ENCODE results near the gene TLR5. TPM values are rescaled to one million over a fixed set of nuclear protein-coding genes. Genes with fewer than 3 reads are reported as not detected.
A peak's percentile ranks its signal among the peaks of the same experiment; 100 is the strongest.

The TLR5 gene
- polyA plus RNA-seq, 4 donors, result 1.8 TPM; not detected in 2

DNA sequence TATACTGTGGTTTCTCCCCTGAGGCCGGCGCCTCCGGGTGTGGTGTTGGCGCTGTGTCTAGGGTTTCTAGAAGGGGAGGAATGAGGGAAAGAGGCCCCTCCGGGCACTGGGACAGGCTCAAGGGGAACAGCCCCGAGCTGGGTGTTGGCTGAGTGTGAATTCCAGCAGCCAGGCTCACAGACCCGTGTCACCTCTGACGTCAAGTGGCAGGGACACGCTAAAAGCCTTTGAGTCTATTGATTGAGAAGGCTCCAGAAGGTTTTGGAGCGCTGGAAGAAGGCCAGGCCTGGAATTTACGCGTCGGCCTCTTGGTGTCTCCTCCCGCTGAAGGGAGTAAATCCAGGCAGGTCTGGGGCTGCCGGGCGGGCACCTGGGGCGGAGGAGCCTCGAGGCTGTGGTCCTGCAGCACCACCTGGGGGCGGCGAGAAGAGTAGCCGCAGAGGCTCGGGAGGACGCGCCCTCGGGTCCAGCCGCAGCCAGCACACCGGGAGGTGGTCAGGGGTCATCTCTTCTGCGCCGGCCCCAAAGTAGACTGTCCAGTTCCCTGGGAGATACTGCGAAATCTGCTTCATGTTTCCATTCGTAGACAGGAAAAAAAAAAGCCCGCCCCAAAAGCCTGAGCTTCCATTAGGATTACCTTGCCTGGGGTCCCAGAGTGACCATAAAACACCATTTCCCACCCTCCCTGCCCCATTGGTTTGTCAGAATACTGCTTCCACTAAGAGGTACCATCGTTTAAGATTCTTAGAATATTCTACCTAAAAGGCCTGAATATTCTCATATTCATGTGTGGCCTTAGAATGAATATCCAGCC, 61.7 kb downstream of the TLR5 start:
- DNase-seq (peak; percentile 91 to 93), FAIRE-seq (no peak)
- Histone ChIP-seq H3K36me3 (ENCODE audit: control insufficient read depth in 3 of 3, insufficient read depth in 2 of 3, low read depth in 1 of 3, low read length in 3 of 3) (no peaks in the 10 kb centered on the region), H3K27me3 (ENCODE audit: control insufficient read depth in 3 of 3, insufficient read depth in 3 of 3, low read length in 3 of 3) (no peaks in the 10 kb centered on the region), H3K9me3 (ENCODE audit: control insufficient read depth in 2 of 2, insufficient read depth in 1 of 2, low read depth in 1 of 2, low read length in 1 of 2) (no peaks in the 10 kb centered on the region), H3K27ac (ENCODE audit: low read depth in 1 of 3, low read length in 2 of 3) (peak overlapping the region; percentile 13 to 56 (median 34)), H3K4me3 (ENCODE audit: low read depth in 1 of 3, low read length in 3 of 3) (peak overlapping the region in 2 of 3 donors; percentile 5 to 26), H3K4me1 (ENCODE audit: control insufficient read depth in 3 of 3, insufficient read depth in 2 of 3, low read depth in 1 of 3, low read length in 2 of 3) (peaks cover 0 to 9% (median 0%) of the 10 kb centered on the region in 3 donors)
- WGBS, 3 donors, result 3 to 4% (median 4%) methylated on average over 28 to 33 of the region's 33 CpGs

DNA sequence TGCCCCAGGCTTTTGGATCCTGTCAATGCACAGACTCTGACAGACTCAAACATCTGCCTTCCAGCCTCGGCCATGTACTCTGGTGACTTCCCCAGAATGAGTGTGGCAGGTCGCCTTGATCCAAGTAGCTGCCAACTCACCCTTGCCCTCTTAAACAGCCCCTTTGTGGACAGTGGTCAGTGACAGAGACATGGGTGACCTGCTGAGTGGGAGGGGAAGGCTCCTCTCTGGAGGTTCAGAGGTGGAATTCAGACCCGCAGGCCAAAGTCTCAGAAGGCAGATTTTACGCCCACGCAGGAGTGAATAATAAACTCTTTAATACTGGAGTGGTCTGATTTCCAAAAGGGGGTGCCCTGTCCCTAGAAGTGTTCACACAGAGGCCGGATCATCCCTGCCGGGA, 63.5 kb downstream of the TLR5 start:
- Histone ChIP-seq H3K27me3 (ENCODE audit: control insufficient read depth in 3 of 3, insufficient read depth in 3 of 3, low read length in 3 of 3) (peaks cover 0 to under 1% (median 0%) of the 10 kb centered on the region in 3 donors), H3K4me3 (ENCODE audit: low read depth in 1 of 3, low read length in 3 of 3) (no peak overlapping the region), H3K9me3 (ENCODE audit: control insufficient read depth in 2 of 2, insufficient read depth in 1 of 2, low read depth in 1 of 2, low read length in 1 of 2) (no peaks in the 10 kb centered on the region), H3K27ac (ENCODE audit: low read depth in 1 of 3, low read length in 2 of 3) (no peak overlapping the region), H3K4me1 (ENCODE audit: control insufficient read depth in 3 of 3, insufficient read depth in 2 of 3, low read depth in 1 of 3, low read length in 2 of 3) (peaks cover 0 to 4% (median 0%) of the 10 kb centered on the region in 3 donors), H3K36me3 (ENCODE audit: control insufficient read depth in 3 of 3, insufficient read depth in 2 of 3, low read depth in 1 of 3, low read length in 3 of 3) (no peaks in the 10 kb centered on the region)
- FAIRE-seq (no peak), DNase-seq (no peak)
- 84 to 89% (median 86%) methylated on average over 7 of the region's 7 CpGs for WGBS, 3 donors

DNA sequence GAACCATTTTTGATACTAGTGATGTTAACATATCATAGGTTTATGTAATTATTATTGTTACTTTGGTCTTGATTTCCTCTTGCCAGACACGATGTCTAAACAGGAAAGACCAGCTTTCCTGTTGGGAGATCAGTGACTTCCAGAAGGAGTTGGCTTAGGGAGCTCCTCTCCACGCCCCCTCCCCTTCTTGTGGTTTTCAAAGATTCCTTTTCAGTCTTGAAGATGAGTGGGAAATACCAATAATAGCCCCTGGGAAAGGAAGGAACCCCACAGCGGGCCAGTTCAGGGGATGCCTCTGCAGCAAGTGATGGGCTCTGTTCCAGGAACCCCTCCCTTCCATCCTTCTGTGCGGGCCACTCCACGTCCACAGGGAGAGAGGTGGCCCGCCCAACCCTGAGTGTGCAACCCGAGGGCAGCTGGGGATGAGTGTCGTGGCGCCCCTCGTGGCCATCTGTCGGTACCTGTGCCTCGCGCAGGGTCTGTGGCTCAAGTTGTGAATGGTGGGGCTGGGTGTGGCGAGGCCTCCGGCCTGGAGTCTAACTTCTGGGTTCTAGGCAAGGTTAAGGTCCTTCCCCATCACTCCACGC, 65.7 kb downstream of the TLR5 start:
- DNase-seq, result no peak
- Histone ChIP-seq H3K4me3 (ENCODE audit: low read depth in 1 of 3, low read length in 3 of 3) (no peak overlapping the region), H3K27ac (ENCODE audit: low read depth in 1 of 3, low read length in 2 of 3) (no peak overlapping the region), H3K4me1 (ENCODE audit: control insufficient read depth in 3 of 3, insufficient read depth in 2 of 3, low read depth in 1 of 3, low read length in 2 of 3) (peaks cover 0 to 3% (median 0%) of the 10 kb centered on the region in 3 donors), H3K27me3 (ENCODE audit: control insufficient read depth in 3 of 3, insufficient read depth in 3 of 3, low read length in 3 of 3) (peaks cover 0 to 2% (median 0%) of the 10 kb centered on the region in 3 donors), H3K36me3 (ENCODE audit: control insufficient read depth in 3 of 3, insufficient read depth in 2 of 3, low read depth in 1 of 3, low read length in 3 of 3) (no peaks in the 10 kb centered on the region), H3K9me3 (ENCODE audit: control insufficient read depth in 2 of 2, insufficient read depth in 1 of 2, low read depth in 1 of 2, low read length in 1 of 2) (no peaks in the 10 kb centered on the region)
- 67 to 80% (median 72%) methylated on average over 16 of the region's 16 CpGs for whole genome bisulfite sequencing, 3 donors
- FAIRE-seq, result no peak

DNA sequence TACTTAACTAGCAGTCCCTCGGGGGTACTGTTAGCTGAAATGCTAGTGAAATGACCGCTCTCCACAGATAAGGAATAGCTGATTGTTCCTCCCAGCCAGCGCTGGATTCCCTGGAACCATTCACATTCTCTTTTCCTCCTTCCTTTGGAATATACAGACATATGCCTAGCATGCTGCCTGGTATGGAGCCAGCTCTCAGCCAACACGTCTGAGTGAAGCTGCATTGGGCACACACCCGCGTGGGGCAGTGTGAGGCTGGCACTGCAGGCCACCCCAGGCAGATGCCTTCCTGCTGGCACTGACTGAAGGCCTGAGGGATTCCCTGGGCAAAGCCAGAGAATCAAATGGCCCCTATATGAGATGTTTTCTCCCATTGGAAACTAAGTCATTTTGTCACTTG, 66.7 kb downstream of the TLR5 start:
- H3K4me1 ChIP-seq (ENCODE audit: control insufficient read depth in 3 of 3, insufficient read depth in 2 of 3, low read depth in 1 of 3, low read length in 2 of 3), result peaks cover 0 to 3% (median 0%) of the 10 kb centered on the region in 3 donors
- no peak for DNase-seq
- no peak overlapping the region for H3K27ac ChIP-seq (ENCODE audit: low read depth in 1 of 3, low read length in 2 of 3)
- no peak overlapping the region for H3K4me3 ChIP-seq (ENCODE audit: low read depth in 1 of 3, low read length in 3 of 3)
- no peak for FAIRE-seq
- no peaks in the 10 kb centered on the region for H3K36me3 ChIP-seq (ENCODE audit: control insufficient read depth in 3 of 3, insufficient read depth in 2 of 3, low read depth in 1 of 3, low read length in 3 of 3)
- H3K9me3 ChIP-seq (ENCODE audit: control insufficient read depth in 2 of 2, insufficient read depth in 1 of 2, low read depth in 1 of 2, low read length in 1 of 2), result no peaks in the 10 kb centered on the region
- peaks cover 0 to 2% (median 0%) of the 10 kb centered on the region in 3 donors for H3K27me3 ChIP-seq (ENCODE audit: control insufficient read depth in 3 of 3, insufficient read depth in 3 of 3, low read length in 3 of 3)
- whole genome bisulfite sequencing, 3 donors, result 80% methylated on average over 6 of the region's 6 CpGs

DNA sequence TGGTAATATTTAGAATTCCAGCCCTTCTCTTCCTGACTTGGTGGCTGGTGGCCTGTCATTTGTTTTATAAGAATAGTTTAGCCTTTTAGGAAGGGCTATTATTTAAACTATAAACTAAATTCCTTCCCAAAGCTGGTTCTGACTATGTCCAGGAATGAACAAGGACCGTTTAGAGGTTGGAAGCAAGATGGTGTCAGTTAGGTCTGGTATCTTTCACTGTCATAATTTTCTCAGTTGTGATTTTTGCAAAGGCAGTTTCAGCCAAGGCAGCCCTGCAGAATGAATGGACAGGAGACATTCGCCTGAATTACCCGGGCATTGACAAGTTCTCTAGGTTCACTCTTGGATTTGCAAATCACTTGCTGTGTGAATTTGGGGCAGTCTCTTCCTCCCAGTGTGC, 67.2 kb downstream of the TLR5 start:
- H3K36me3 ChIP-seq (ENCODE audit: control insufficient read depth in 3 of 3, insufficient read depth in 2 of 3, low read depth in 1 of 3, low read length in 3 of 3), result no peaks in the 10 kb centered on the region
- no peak overlapping the region for H3K27ac ChIP-seq (ENCODE audit: low read depth in 1 of 3, low read length in 2 of 3)
- H3K4me1 ChIP-seq (ENCODE audit: control insufficient read depth in 3 of 3, insufficient read depth in 2 of 3, low read depth in 1 of 3, low read length in 2 of 3), result no peaks in the 10 kb centered on the region
- no peak for FAIRE-seq
- no peaks in the 10 kb centered on the region for H3K9me3 ChIP-seq (ENCODE audit: control insufficient read depth in 2 of 2, insufficient read depth in 1 of 2, low read depth in 1 of 2, low read length in 1 of 2)
- WGBS, 3 donors, result 74 to 79% (median 78%) methylated on average over 3 of the region's 3 CpGs
- no peak for DNase-seq
- H3K27me3 ChIP-seq (ENCODE audit: control insufficient read depth in 3 of 3, insufficient read depth in 3 of 3, low read length in 3 of 3), result peaks cover 0 to 2% (median 0%) of the 10 kb centered on the region in 3 donors
- H3K4me3 ChIP-seq (ENCODE audit: low read depth in 1 of 3, low read length in 3 of 3), result no peak overlapping the region

DNA sequence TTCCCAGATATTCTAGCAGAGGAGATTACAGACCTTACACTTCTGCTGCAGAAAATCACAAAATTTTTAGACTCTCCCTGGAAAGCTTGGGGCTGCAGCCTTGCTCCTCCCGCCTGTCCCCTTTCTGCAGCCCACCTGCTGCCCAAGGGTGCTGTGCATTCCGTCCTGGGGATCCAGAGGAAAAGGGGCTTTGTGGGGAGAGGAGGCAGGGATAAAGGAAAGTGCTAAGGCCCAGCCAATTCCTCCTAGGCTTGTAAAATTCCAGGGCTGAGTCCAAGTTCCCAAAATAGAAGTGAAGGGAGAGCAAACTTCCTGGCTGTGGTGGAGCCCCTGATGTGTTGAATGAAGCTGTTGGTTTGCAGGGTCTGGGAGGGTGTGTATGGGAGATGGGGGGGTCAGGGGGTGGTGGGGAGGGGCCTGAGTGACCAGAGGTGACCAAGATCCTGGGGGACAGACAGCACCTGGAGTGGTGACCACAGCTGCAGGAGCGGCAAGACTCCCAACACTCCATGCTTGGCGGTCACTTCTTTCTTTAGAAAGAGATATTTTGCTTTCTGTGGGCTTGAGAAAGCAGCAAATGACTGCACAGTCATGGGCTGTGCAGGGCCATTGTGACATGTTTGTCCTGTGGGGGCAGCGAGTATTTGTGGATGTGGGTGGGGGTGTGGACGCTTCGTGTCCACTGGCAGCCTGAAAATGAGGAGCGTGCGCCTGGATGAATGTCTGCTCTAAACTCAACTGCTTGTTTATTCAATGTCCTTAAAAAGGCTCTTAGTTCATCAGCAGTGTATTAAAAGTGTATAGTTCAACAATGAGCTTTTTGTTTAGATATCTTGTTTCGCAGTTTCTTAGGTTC, 68.4 kb downstream of the TLR5 start:
- H3K27me3 ChIP-seq (ENCODE audit: control insufficient read depth in 3 of 3, insufficient read depth in 3 of 3, low read length in 3 of 3), result peaks cover 0 to 2% (median 0%) of the 10 kb centered on the region in 3 donors
- 62 to 82% (median 76%) methylated on average over 10 of the region's 10 CpGs for WGBS, 3 donors
- no peaks in the 10 kb centered on the region for H3K9me3 ChIP-seq (ENCODE audit: control insufficient read depth in 2 of 2, insufficient read depth in 1 of 2, low read depth in 1 of 2, low read length in 1 of 2)
- H3K27ac ChIP-seq (ENCODE audit: low read depth in 1 of 3, low read length in 2 of 3), result peak overlapping the region in 1 of 3 donors; percentile 27
- FAIRE-seq, result no peak
- no peak overlapping the region for H3K4me3 ChIP-seq (ENCODE audit: low read depth in 1 of 3, low read length in 3 of 3)
- no peaks in the 10 kb centered on the region for H3K36me3 ChIP-seq (ENCODE audit: control insufficient read depth in 3 of 3, insufficient read depth in 2 of 3, low read depth in 1 of 3, low read length in 3 of 3)
- no peaks in the 10 kb centered on the region for H3K4me1 ChIP-seq (ENCODE audit: control insufficient read depth in 3 of 3, insufficient read depth in 2 of 3, low read depth in 1 of 3, low read length in 2 of 3)
- no peak for DNase-seq

DNA sequence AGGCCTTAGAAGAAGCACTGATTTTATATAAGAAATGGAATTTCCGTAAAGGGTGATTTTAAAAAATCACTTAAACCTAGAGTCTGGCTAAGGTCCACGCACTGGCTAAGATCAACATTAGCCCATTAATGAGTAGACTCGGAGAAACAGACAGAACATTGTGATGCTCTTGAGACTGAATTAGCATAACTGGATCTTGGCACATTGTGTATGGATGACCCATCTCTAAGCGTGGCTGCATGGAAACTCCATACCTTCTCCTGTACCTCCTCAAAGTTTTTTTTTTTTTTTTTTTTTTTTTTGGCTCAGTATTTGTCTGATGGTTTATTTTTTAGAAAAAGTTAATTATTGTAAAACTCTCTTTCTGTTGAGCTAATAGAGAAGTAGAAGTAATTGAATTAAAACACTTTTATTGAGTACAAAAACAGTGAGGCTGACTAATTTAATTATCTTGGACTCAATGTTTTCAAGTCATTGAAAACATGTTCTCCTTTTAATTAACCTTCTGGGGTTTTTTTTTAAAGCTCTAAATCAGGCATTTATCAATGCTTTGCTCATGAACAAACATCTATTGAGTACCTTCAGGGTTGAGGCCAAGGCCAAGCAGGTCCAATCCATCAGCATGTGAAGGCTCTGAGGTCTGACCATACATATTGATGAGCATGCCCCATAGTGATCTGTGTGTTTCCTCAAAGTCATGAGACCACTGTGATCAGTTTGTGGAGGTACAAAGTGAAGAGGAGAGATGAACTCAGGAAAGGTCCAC, 74.0 kb downstream of the TLR5 start:
- H3K9me3 ChIP-seq (ENCODE audit: control insufficient read depth in 2 of 2, insufficient read depth in 1 of 2, low read depth in 1 of 2, low read length in 1 of 2), result no peaks in the 10 kb centered on the region

DNA sequence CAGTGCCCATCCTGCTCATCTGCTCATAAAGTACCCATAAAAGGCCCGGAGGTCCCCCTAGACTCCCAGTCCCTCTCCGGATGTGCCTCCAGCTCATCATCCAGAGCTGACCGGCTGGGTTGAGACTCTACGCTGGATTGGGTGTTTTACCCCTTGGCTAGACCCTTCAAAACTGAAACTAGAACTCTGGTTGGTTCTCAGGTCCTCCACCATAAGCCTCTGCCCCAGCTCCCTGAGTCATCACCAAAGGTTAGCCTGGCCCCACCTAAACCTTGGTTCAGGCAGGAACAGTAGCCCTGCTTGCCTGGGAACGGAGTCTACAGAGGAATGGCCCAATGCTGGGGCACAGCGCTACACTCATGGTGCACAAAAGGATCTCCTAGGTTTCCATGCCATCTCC, 75.1 kb downstream of the TLR5 start:
- Histone ChIP-seq H3K4me3 (ENCODE audit: low read depth in 1 of 3, low read length in 3 of 3) (no peak overlapping the region), H3K27ac (ENCODE audit: low read depth in 1 of 3, low read length in 2 of 3) (no peak overlapping the region), H3K27me3 (ENCODE audit: control insufficient read depth in 3 of 3, insufficient read depth in 3 of 3, low read length in 3 of 3) (no peaks in the 10 kb centered on the region), H3K36me3 (ENCODE audit: control insufficient read depth in 3 of 3, insufficient read depth in 2 of 3, low read depth in 1 of 3, low read length in 3 of 3) (no peaks in the 10 kb centered on the region), H3K9me3 (ENCODE audit: control insufficient read depth in 2 of 2, insufficient read depth in 1 of 2, low read depth in 1 of 2, low read length in 1 of 2) (no peaks in the 10 kb centered on the region), H3K4me1 (ENCODE audit: control insufficient read depth in 3 of 3, insufficient read depth in 2 of 3, low read depth in 1 of 3, low read length in 2 of 3) (no peaks in the 10 kb centered on the region)
- whole genome bisulfite sequencing, 3 donors, result 90 to 94% (median 93%) methylated on average over 6 of the region's 6 CpGs
- no peak for FAIRE-seq
- DNase-seq, result no peak

More for the DNA sequence above, 74.0 kb downstream of the TLR5 start:
- Histone ChIP-seq H3K4me3 (ENCODE audit: low read depth in 1 of 3, low read length in 3 of 3) (no peak overlapping the region), H3K36me3 (ENCODE audit: control insufficient read depth in 3 of 3, insufficient read depth in 2 of 3, low read depth in 1 of 3, low read length in 3 of 3) (no peaks in the 10 kb centered on the region), H3K27ac (ENCODE audit: low read depth in 1 of 3, low read length in 2 of 3) (no peak overlapping the region), H3K27me3 (ENCODE audit: control insufficient read depth in 3 of 3, insufficient read depth in 3 of 3, low read length in 3 of 3) (no peaks in the 10 kb centered on the region), H3K4me1 (ENCODE audit: control insufficient read depth in 3 of 3, insufficient read depth in 2 of 3, low read depth in 1 of 3, low read length in 2 of 3) (no peaks in the 10 kb centered on the region)
- 93 to 99% (median 93%) methylated on average over 4 of the region's 4 CpGs for WGBS, 3 donors
- FAIRE-seq (no peak), DNase-seq (no peak)

All from small intestine (tissue), 7 donors.